Fibroblast of villous mesenchyme (primary cell): ENCODE measurements around the gene FAF2. TPM values are rescaled to one million over a fixed set of nuclear protein-coding genes. Genes with fewer than 3 reads are reported as not detected.

Source experiments
- DNase-seq: peaks from one replicate; pipeline ENCODE4 v3.0.0-alpha.2; 2010; ENCODE audit warnings: low read depth
- H3K4me3 ChIP-seq: 2 replicates; pipeline ENCODE4 v1.5.1; 2011; ENCODE audit warnings: low read depth, mild to moderate bottlenecking, low read length
- total RNA-seq: library from RNA; depleted of rRNA; stranded (reverse); fragments of >200 nt; gene quantifications from 2 replicates; pipeline ENCODE4 v1.2.3, GENCODE V29; 2012
- TF ChIP-seq, protein P1 (sequence below): IDR thresholded peaks from 2 replicates; pipeline ENCODE4 v1.5.1; 2012; ENCODE audit warnings: low read depth, mild to moderate bottlenecking, low read length; ENCODE audit not compliant: insufficient read depth

FAF2 gene
- total RNA-seq, 1 donor = 59.2 TPM

DNA sequence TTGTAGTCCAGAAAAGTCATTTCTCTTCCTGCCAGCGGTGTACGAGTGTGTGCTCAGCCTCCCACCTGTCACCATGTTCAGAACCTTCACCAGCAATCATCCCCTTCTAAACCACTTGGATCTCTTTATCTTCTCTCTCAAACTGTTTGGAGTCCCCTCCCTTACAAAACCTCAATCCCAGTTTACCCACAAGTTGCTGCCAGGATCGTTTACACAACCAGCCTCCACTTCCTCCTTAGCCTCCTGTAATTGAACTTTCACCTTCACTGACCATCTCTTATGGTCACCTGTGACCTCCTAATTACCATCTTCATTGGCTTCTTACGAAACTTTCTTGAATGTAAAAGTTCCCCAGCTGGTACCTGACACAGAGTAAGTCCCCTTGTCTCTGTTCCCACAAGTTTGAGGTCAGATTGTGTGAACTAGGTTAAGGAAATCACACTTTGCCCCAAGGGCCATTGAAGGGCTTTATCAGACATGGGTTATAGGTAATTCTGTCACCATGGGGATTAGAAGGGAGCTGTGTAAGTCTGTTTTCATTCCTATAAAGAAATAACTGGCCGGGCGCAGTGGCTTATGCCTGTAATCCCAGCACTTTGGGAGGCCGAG lies 69.0 kb downstream of the FAF2 start:
- no peak overlapping the region for H3K4me3 ChIP-seq
- DNase-seq = no peak
- TF ChIP-seq, protein P1, sequence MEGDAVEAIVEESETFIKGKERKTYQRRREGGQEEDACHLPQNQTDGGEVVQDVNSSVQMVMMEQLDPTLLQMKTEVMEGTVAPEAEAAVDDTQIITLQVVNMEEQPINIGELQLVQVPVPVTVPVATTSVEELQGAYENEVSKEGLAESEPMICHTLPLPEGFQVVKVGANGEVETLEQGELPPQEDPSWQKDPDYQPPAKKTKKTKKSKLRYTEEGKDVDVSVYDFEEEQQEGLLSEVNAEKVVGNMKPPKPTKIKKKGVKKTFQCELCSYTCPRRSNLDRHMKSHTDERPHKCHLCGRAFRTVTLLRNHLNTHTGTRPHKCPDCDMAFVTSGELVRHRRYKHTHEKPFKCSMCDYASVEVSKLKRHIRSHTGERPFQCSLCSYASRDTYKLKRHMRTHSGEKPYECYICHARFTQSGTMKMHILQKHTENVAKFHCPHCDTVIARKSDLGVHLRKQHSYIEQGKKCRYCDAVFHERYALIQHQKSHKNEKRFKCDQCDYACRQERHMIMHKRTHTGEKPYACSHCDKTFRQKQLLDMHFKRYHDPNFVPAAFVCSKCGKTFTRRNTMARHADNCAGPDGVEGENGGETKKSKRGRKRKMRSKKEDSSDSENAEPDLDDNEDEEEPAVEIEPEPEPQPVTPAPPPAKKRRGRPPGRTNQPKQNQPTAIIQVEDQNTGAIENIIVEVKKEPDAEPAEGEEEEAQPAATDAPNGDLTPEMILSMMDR = no peak

DNA sequence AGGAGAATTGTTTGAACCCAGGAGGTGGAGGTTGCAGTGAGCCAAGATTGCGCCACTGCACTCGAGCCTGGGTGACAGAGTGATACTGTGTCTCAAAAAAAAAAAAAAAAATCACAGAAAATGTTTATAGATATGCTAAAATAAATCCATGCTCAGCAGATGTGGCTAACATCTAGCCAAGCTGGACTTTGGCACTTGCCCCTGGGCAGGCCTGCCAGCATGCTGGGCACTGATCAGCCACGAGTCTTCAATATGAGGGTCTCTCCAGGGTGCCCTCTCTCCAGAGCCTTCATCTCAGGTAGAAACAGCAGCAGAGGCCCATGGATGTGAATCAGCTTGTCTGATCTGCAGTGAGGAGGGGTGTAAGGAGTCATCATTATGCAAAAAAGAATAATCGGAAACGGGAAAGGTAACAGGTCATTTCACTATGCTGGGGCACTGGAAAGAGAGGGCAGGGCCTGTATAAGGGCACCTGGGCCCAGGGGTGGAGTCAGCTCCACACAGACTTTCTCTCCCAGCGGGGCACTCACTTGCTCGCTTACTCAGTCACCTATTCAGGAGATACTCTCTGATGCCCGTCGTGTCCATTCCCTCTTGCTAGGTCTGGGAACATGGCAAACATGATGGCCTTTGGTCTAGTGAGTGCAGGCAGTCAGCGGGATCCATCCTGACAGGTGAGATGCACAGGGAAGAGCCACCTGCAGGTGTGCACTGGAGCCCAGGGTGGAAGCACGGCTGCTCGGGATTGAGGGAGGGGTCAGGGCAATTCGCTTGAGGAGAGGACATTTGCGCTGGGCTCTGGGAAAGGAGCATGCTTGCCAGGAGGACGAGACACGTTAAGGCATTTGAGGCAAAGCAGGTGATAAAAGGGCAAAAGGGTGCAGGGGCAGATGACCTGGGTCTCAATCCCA lies 71.9 kb downstream of the FAF2 start:
- DNase-seq = no peak
- no peak overlapping the region for H3K4me3 ChIP-seq
- TF ChIP-seq, protein P1 = no peak

DNA sequence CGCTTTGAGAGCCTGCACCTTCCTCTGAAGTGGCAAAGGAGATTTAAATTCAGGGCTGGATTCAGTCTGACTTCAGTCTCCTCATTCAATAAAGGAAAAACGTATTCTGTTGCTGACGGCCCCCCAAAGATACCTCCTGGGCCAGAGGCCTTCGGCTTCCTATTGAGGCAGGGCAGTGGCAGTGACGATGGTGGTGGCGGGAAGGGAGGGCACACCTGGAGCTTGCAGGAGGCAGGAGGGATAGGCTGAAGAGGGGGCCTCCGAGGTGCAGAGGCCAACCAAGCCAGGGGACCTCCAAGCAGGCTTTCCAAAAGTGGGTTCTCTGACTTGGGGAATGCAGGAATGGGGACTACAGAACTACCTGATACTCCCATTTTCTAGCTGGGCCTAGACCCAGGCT lies 73.1 kb downstream of the FAF2 start:
- H3K4me3 ChIP-seq = no peak overlapping the region
- no peak for DNase-seq
- TF ChIP-seq, protein P1 = no peak

DNA sequence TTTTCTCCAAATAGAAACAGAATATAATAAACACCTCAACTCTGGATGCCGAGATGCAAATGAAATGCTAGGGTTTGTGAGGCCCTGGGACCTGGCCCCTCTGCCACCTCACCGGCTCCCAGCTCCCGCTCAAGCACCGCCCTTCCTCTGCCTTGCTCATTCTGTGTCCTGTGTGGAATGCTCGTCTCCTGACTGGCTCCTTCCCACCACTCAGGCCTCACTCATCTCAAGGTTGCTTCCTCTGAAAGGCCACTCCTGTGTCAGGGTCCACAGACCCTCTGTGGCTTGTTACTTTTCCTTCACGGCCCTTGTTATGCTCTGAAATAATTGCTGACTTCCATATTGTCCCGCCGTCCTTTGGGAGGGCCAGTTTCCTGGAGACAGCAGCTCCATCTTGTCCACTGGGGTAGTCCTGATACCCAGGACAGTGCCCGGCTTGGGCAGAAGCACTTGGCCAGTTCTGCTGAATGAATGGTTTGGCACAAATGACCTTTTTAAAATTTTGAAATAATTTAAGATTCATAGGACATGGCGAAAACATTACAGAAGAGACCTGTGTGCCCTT lies 73.6 kb downstream of the FAF2 start:
- TF ChIP-seq, protein P1 = no peak
- H3K4me3 ChIP-seq = no peak overlapping the region
- DNase-seq = no peak

DNA sequence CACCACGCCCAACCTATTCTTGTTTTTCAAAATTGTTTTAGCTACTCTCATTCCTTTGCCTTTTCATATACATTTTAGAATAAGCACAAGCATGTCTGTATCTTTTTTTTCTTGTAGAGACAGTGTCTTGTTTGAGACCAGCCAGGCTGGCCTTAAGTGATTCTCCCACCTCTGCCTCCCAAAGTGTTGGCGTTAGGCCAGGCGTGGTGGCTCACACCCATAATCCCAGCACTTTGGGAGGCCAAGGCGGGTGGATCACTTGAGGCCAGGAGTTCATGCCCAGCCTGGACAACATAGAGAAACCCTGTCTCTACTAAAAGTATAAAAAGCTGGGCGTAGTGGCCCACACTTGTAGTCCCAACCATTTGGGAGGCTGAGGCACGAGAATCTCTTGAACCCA lies 76.0 kb downstream of the FAF2 start:
- H3K4me3 ChIP-seq = no peak overlapping the region
- no peak for DNase-seq
- TF ChIP-seq, protein P1 = no peak

DNA sequence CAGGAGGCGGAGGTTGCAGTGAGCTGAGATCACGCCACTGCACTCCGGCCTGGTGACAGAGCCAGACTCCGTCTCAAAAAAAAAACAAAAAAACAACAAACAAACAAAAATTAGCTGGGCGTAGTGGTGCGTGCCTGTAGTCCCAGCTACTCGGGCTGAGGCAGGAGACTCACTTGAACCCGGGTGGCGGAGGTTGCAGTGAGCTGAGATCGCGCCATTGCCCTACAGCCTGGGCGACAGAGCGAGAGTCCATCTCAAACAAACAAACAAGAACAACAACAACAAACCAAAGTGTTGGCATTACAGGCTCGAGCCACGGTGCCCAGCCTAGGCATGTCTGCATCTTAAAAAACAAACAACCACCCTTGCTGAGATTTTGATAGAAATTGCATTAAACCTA lies 76.8 kb downstream of the FAF2 start:
- DNase-seq = no peak
- H3K4me3 ChIP-seq = no peak overlapping the region
- TF ChIP-seq, protein P1 = no peak
